Fibroblast of lung (primary cell): ENCODE data around the gene LY6G6C. TPM values are rescaled to one million over a fixed set of nuclear protein-coding genes. Genes with fewer than 3 reads are reported as not detected.
A peak's percentile ranks its signal among the peaks of the same experiment; 100 is the strongest.

ENCODE experiments used
- DNase-seq, 2 donors: peaks; one replicate each; pipeline versions ENCODE4 v3.0.0 to v3.0.0-alpha.2; 2010; ENCODE audit warnings: low read depth in 2 of 2
- H2AFZ ChIP-seq: 2 replicates; pipeline ENCODE4 v1.5.1; 2012; ENCODE audit warnings: low read length, control low read depth, inconsistent platforms
- H3K27ac ChIP-seq: 2 replicates; pipeline ENCODE4 v1.5.1; 2011; ENCODE audit warnings: low read length, control low read depth; ENCODE audit not compliant: insufficient read depth
- H3K27me3 ChIP-seq: 2 replicates; pipeline ENCODE4 v1.5.1; 2011; ENCODE audit warnings: mild to moderate bottlenecking, low read length; ENCODE audit not compliant: control insufficient read depth, insufficient read depth
- H3K36me3 ChIP-seq: 2 replicates; pipeline ENCODE4 v1.5.1; 2011; ENCODE audit warnings: low read length; ENCODE audit not compliant: control insufficient read depth, insufficient read depth
- H3K4me1 ChIP-seq: 2 replicates; pipeline ENCODE4 v1.5.1; 2011; ENCODE audit warnings: low read length; ENCODE audit not compliant: control insufficient read depth, insufficient read depth; ENCODE audit errors: extremely low read depth
- H3K4me2 ChIP-seq: 2 replicates; pipeline ENCODE4 v1.5.1; 2011; ENCODE audit warnings: low read length, control low read depth; ENCODE audit not compliant: insufficient read depth; ENCODE audit errors: extremely low read depth
- H3K4me3 ChIP-seq, 4 experiments: fragments of 200-600 bp in 1 of 4; sonication (generic) in 1 of 4; replicated peaks in 1 of 4; 2 replicates each; pipeline ENCODE4 v1.5.1; 2011 to 2016; ENCODE audit warnings: low read length in 4 of 4, low read depth in 3 of 4, mild to moderate bottlenecking in 3 of 4, control low read depth in 2 of 4, inconsistent platforms in 1 of 4, mixed read lengths in 1 of 4; ENCODE audit not compliant: insufficient read depth in 1 of 4; ENCODE audit errors: control extremely low read depth in 1 of 4
- H3K79me2 ChIP-seq: 2 replicates; pipeline ENCODE4 v1.5.1; 2012; ENCODE audit warnings: mild to moderate bottlenecking, low read length, inconsistent platforms; ENCODE audit not compliant: control insufficient read depth, insufficient read depth
- H3K9ac ChIP-seq: 2 replicates; pipeline ENCODE4 v1.5.1; 2011; ENCODE audit warnings: mild to moderate bottlenecking, low read length, control low read depth; ENCODE audit not compliant: insufficient read depth
- H3K9me3 ChIP-seq: 2 replicates; pipeline ENCODE4 v1.5.1; 2012; ENCODE audit warnings: low read depth, low read length; ENCODE audit not compliant: control insufficient read depth, insufficient read depth
- H4K20me1 ChIP-seq: 2 replicates; pipeline ENCODE4 v1.5.1; 2011; ENCODE audit warnings: low read length; ENCODE audit not compliant: control insufficient read depth, insufficient read depth; ENCODE audit errors: extremely low read depth
- CTCF ChIP-seq, 2 donors: IDR thresholded peaks in 1 of 2; conservative IDR thresholded peaks in 1 of 2; 1 replicate in 1 of 2; 2 replicates in 1 of 2; pipeline ENCODE4 v1.5.1; 2011 to 2012; ENCODE audit warnings: low read length in 2 of 2, control low read depth in 1 of 2, inconsistent platforms in 1 of 2, low read depth in 1 of 2, mild to moderate bottlenecking in 1 of 2
- EZH2 ChIP-seq: IDR thresholded peaks from 2 replicates; pipeline ENCODE4 v1.5.1; 2012; ENCODE audit warnings: low read length, control low read depth, mild to moderate bottlenecking; ENCODE audit errors: missing control alignments
- polyA plus RNA-seq, 2 donors: library from polyadenylated mRNA; depleted of rRNA in 1 of 2; stranded (reverse) in 1 of 2; unstranded in 1 of 2; fragments of >200 nt; gene quantifications; 2 replicates each; pipeline ENCODE4 v1.2.1, GENCODE V29; 2011 to 2012; ENCODE audit warnings: missing spikeins in 1 of 2
- total RNA-seq: library from RNA; depleted of rRNA; stranded (reverse); fragments of >200 nt; gene quantifications from 2 replicates; pipeline ENCODE4 v1.2.1, GENCODE V29; 2014

The LY6G6C gene
- total and polyA plus RNA-seq, 2 donors (not counting 1 experiment from before 2014, with no cell fraction given): not detected

GRCh38 chr6:31760790-31761189 is 39.2 kb upstream of the LY6G6C start:
- Histone ChIP-seq H3K79me2 (no peaks in the 10 kb centered on the region), H3K36me3 (peaks cover 7% of the 10 kb centered on the region), H3K9ac (no peak overlapping the region), H4K20me1 (no peaks in the 10 kb centered on the region), H3K4me3 (no peak overlapping the region), H2AFZ (no peak overlapping the region), H3K4me1 (peaks cover 4% of the 10 kb centered on the region), H3K9me3 (no peaks in the 10 kb centered on the region), H3K4me2 (no peak overlapping the region), H3K27ac (no peak overlapping the region), H3K27me3 (no peaks in the 10 kb centered on the region)
- DNase-seq: no peak
- no peak for TF ChIP-seq CTCF (conservative IDR thresholded peaks at IDR 0.05 in 1 of 2, IDR thresholded peaks at IDR 0.05 in 1 of 2; ENCODE audit: low read depth in 1 of 2, low read length in 2 of 2)
- TF ChIP-seq EZH2: no peak

- Histone ChIP-seq H3K4me1 (peaks cover 1% of the 10 kb centered on the region), H3K4me2 (no peak overlapping the region), H3K9ac (no peak overlapping the region), H3K9me3 (no peaks in the 10 kb centered on the region), H3K27me3 (no peaks in the 10 kb centered on the region), H3K36me3 (peaks cover 7% of the 10 kb centered on the region), H3K27ac (no peak overlapping the region), H3K79me2 (no peaks in the 10 kb centered on the region), H2AFZ (no peak overlapping the region), H3K4me3 (no peak overlapping the region), H4K20me1 (no peaks in the 10 kb centered on the region)
- DNase-seq: no peak
- TF ChIP-seq CTCF (conservative IDR thresholded peaks at IDR 0.05 in 1 of 2, IDR thresholded peaks at IDR 0.05 in 1 of 2; ENCODE audit: low read depth in 1 of 2, low read length in 2 of 2) (no peak), EZH2 (no peak)
Observed at GRCh38 chr6:31758281-31758680, 36.7 kb upstream of the LY6G6C start.

GRCh38 chr6:31752739-31753319 is 31.3 kb upstream of the LY6G6C start:
- H3K27me3 ChIP-seq: no peaks in the 10 kb centered on the region
- no peak overlapping the region for H3K4me2 ChIP-seq
- no peaks in the 10 kb centered on the region for H3K9me3 ChIP-seq
- H2AFZ ChIP-seq: no peak overlapping the region
- H3K9ac ChIP-seq: no peak overlapping the region
- peaks cover 2% of the 10 kb centered on the region for H3K4me1 ChIP-seq
- no peak for TF ChIP-seq EZH2
- no peak for TF ChIP-seq CTCF (conservative IDR thresholded peaks at IDR 0.05 in 1 of 2, IDR thresholded peaks at IDR 0.05 in 1 of 2; ENCODE audit: low read depth in 1 of 2, low read length in 2 of 2)
- H3K79me2 ChIP-seq: no peaks in the 10 kb centered on the region
- no peaks in the 10 kb centered on the region for H3K36me3 ChIP-seq
- DNase-seq: peak; percentile 66 to 90
- no peak overlapping the region for H3K27ac ChIP-seq
- H4K20me1 ChIP-seq: no peaks in the 10 kb centered on the region
- H3K4me3 ChIP-seq: no peak overlapping the region
